Peyer's patch (tissue), 4 donors: ENCODE measurements around the gene C20orf96. TPM values are rescaled to one million over a fixed set of nuclear protein-coding genes. Genes with fewer than 3 reads are reported as not detected.

Source experiments
- DNase-seq, 3 donors: peaks; one replicate each; pipeline ENCODE4 v3.0.0-alpha.2; 2017 to 2019
- H3K27ac ChIP-seq, 4 donors: fragments of 200-600 bp; sonication (generic); one replicate each; pipeline ENCODE4 v1.5.1; 2016 to 2019
- H3K27me3 ChIP-seq, 2 donors: fragments of 200-600 bp; sonication (generic); one replicate each; pipeline ENCODE4 v1.5.1; 2019
- H3K36me3 ChIP-seq, 3 donors: fragments of 200-600 bp; sonication (generic); one replicate each; pipeline ENCODE4 v1.5.1; 2016 to 2019
- H3K4me1 ChIP-seq, 4 donors: fragments of 200-600 bp; sonication (generic); one replicate each; pipeline ENCODE4 v1.5.1; 2016 to 2019
- H3K4me3 ChIP-seq, 4 donors: fragments of 200-600 bp; sonication (generic); 1 replicate in 3 of 4; 2 replicates in 1 of 4; pipeline ENCODE4 v1.5.1; 2016 to 2019; ENCODE audit warnings: mild to moderate bottlenecking in 1 of 4
- H3K9me3 ChIP-seq, 4 donors: fragments of 200-600 bp; sonication (generic); one replicate each; pipeline ENCODE4 v1.5.1; 2016 to 2019; ENCODE audit warnings: mild to moderate bottlenecking in 1 of 4
- CTCF ChIP-seq, 6 experiments: fragments of 450-650 bp in 4 of 6; fragments of 200-600 bp in 2 of 6; sonication (generic) in 1 of 6; IDR thresholded peaks; one replicate each; pipeline ENCODE4 v1.5.1; 2017 to 2019; ENCODE audit warnings: antibody characterized with exemption in 6 of 6, mild to moderate bottlenecking in 3 of 6, moderate library complexity in 1 of 6
- POLR2A ChIP-seq, 2 donors: fragments of 450-650 bp; IDR thresholded peaks; one replicate each; pipeline ENCODE4 v1.5.1; 2017; ENCODE audit warnings: antibody characterized with exemption in 2 of 2, mild to moderate bottlenecking in 2 of 2, moderate library complexity in 2 of 2
- total RNA-seq, 4 donors: library from RNA; depleted of rRNA; stranded (reverse); fragments of >200 nt; gene quantifications; one replicate each; pipeline ENCODE4 v1.1.0, GENCODE V29; 2016

Gene C20orf96
- total RNA-seq, 4 donors from 2014 or later, result 6.3 to 41.3 (median 10.5) TPM

GRCh38 chr20:325889-326644, 35.5 kb upstream of the C20orf96 start:
- no peak for TF ChIP-seq CTCF (IDR thresholded peaks at IDR 0.05)
- no peak for TF ChIP-seq POLR2A (IDR thresholded peaks at IDR 0.05)
- H3K27me3 ChIP-seq, result no peaks in the 10 kb centered on the region
- peak overlapping the region; percentile 89 to 98 (median 93) for H3K27ac ChIP-seq
- peak; percentile 67 to 80 (median 73) for DNase-seq
- no peaks in the 10 kb centered on the region for H3K36me3 ChIP-seq
- no peaks in the 10 kb centered on the region for H3K9me3 ChIP-seq
- H3K4me3 ChIP-seq, result peak overlapping the region; percentile 59 to 90 (median 80)
- H3K4me1 ChIP-seq, result peaks cover 0 to 28% (median 2%) of the 10 kb centered on the region in 4 donors

- no peaks in the 10 kb centered on the region for H3K9me3 ChIP-seq
- H3K27ac ChIP-seq, result peak within 1 kb of the TSS; percentile 89 to 98 (median 93)
- no peaks in the 10 kb centered on the region for H3K36me3 ChIP-seq
- H3K4me3 ChIP-seq, result peak within 1 kb of the TSS; percentile 59 to 90 (median 80)
- TF ChIP-seq POLR2A (IDR thresholded peaks at IDR 0.05) (peak in 1 of 2 donors; percentile 60), CTCF (IDR thresholded peaks at IDR 0.05) (no peak)
- H3K4me1 ChIP-seq, result peaks cover 0 to 28% (median 2%) of the 10 kb centered on the region in 4 donors
- no peaks in the 10 kb centered on the region for H3K27me3 ChIP-seq
- DNase-seq, result peak; percentile 99
Measured at GRCh38 chr20:325045-325888, 34.7 kb upstream of the C20orf96 start, which contains the start of gene SOX12. Gene SOX12 (plus strand): TSS chr20:325552. CDS start chr20:325925, 373 bp downstream.

- Histone ChIP-seq H3K36me3 (no peaks in the 10 kb centered on the region), H3K27ac (peak overlapping the region; percentile 89 to 98 (median 93)), H3K4me1 (peaks cover 0 to 28% (median 2%) of the 10 kb centered on the region in 4 donors), H3K27me3 (no peaks in the 10 kb centered on the region), H3K9me3 (no peaks in the 10 kb centered on the region), H3K4me3 (peak overlapping the region; percentile 59 to 90 (median 80))
- TF ChIP-seq POLR2A (IDR thresholded peaks at IDR 0.05), result peak in 1 of 2 donors; percentile 52
- TF ChIP-seq CTCF (IDR thresholded peaks at IDR 0.05), result peak in 5 of 6 experiments; percentile 14 to 47 (median 33)
- DNase-seq, result peak; percentile 92 to 97 (median 96)
Measured at GRCh38 chr20:324177-325044, 33.9 kb upstream of the C20orf96 start.

DNA sequence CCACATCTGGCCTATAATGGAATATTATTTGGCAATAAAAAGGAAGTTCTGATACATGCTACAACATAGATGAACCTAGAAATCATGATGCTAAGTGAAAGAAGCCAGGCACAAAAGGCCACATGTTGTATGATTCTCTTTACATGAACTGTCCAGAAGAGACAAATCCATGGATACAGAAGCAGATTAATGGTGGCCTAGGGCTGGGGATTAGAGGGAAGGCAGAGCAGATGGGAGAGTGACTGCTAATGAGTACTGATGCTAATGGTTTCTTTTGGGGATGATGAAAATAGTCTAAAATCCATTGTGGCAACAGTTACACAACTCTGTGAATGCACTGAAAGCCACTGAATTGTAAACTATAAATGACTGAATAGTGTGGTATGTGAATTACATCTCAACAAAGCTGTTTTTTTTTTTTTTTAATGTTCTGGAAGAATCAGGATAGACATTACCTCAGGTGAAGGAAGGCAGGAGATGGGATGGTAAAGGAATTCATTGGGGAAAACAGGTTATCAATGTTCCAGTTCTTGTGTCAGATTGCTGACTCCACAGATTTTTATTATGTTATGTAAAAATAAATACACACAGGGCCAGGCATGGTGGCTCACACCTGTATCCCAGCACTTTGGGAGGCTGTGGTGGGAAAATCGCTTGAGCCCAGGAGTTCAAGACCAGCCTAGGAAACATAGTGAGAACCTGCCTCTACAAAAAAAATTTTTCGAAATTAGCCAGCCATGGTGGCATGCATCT, 25.9 kb upstream of the C20orf96 start:
- no peaks in the 10 kb centered on the region for H3K9me3 ChIP-seq
- H3K27me3 ChIP-seq, result no peaks in the 10 kb centered on the region
- H3K4me1 ChIP-seq, result no peaks in the 10 kb centered on the region
- TF ChIP-seq POLR2A (IDR thresholded peaks at IDR 0.05), result no peak
- TF ChIP-seq CTCF (IDR thresholded peaks at IDR 0.05), result no peak
- DNase-seq, result no peak
- no peak overlapping the region for H3K27ac ChIP-seq
- H3K4me3 ChIP-seq, result no peak overlapping the region
- H3K36me3 ChIP-seq, result no peaks in the 10 kb centered on the region
